HEK293 (cell line): ENCODE measurements around the gene CCDC87.
A peak's percentile ranks its signal among the peaks of the same experiment; 100 is the strongest.

Experiments
- EGR2 ChIP-seq: fragments of 450-650 bp; formaldehyde crosslinking; IDR thresholded peaks from 2 replicates; pipeline ENCODE4 v1.5.1; 2016; ENCODE audit warnings: low read depth, missing biosample characterization, missing genetic modification characterization
- HOXC10 ChIP-seq: sonication (generic); formaldehyde crosslinking; IDR thresholded peaks from 2 replicates; pipeline ENCODE4 v1.8.1; 2023; ENCODE audit warnings: mild to moderate bottlenecking, missing genetic modification reagents
- KLF7 ChIP-seq: fragments of 450-650 bp; formaldehyde crosslinking; IDR thresholded peaks from 2 replicates; pipeline ENCODE4 v1.5.1; 2016; ENCODE audit warnings: missing biosample characterization, missing genetic modification characterization, borderline replicate concordance
- SCRT1 ChIP-seq: fragments of 450-650 bp; formaldehyde crosslinking; IDR thresholded peaks from 2 replicates; pipeline ENCODE4 v1.5.1; 2016; ENCODE audit warnings: missing biosample characterization, missing genetic modification characterization, borderline replicate concordance
- SP3 ChIP-seq: fragments of 450-650 bp; formaldehyde crosslinking; IDR thresholded peaks from 2 replicates; pipeline ENCODE4 v1.5.1; 2016; ENCODE audit warnings: missing biosample characterization, missing genetic modification characterization
- ZBTB17 ChIP-seq: fragments of 450-650 bp; formaldehyde crosslinking; IDR thresholded peaks from 2 replicates; pipeline ENCODE4 v1.5.1; 2016; ENCODE audit warnings: missing biosample characterization, missing genetic modification characterization
- ZBTB20 ChIP-seq: fragments of 450-650 bp; formaldehyde crosslinking; IDR thresholded peaks from 2 replicates; pipeline ENCODE4 v1.5.1; 2016; ENCODE audit warnings: missing biosample characterization, missing genetic modification characterization
- ZFHX2 ChIP-seq: fragments of 450-650 bp; formaldehyde crosslinking; conservative IDR thresholded peaks from 2 replicates; pipeline ENCODE4 v1.5.1; 2016; ENCODE audit warnings: missing biosample characterization, missing genetic modification characterization
- ZNF132 ChIP-seq: fragments of 450-650 bp; formaldehyde crosslinking; IDR thresholded peaks from 2 replicates; pipeline ENCODE4 v1.5.1; 2017; ENCODE audit warnings: missing biosample characterization, missing genetic modification characterization, borderline replicate concordance
- ZNF140 ChIP-seq: fragments of 450-650 bp; formaldehyde crosslinking; IDR thresholded peaks from 2 replicates; pipeline ENCODE4 v1.5.1; 2016; ENCODE audit warnings: missing biosample characterization, missing genetic modification characterization
- ZNF2 ChIP-seq: fragments of 450-650 bp; formaldehyde crosslinking; IDR thresholded peaks from 2 replicates; pipeline ENCODE4 v1.5.1; 2016; ENCODE audit warnings: missing biosample characterization, missing genetic modification characterization
- ZNF214 ChIP-seq: fragments of 450-650 bp; formaldehyde crosslinking; IDR thresholded peaks from 2 replicates; pipeline ENCODE4 v1.5.1; 2017; ENCODE audit warnings: missing biosample characterization, mild to moderate bottlenecking, missing genetic modification characterization, borderline replicate concordance
- ZNF366 ChIP-seq: fragments of 450-650 bp; formaldehyde crosslinking; conservative IDR thresholded peaks from 2 replicates; pipeline ENCODE4 v1.5.1; 2016; ENCODE audit warnings: missing biosample characterization, missing genetic modification characterization
- ZNF391 ChIP-seq: fragments of 450-650 bp; formaldehyde crosslinking; IDR thresholded peaks from 2 replicates; pipeline ENCODE4 v1.5.1; 2016; ENCODE audit warnings: low read depth, missing biosample characterization, missing genetic modification characterization, borderline replicate concordance
- ZNF514 ChIP-seq: fragments of 450-650 bp; formaldehyde crosslinking; IDR thresholded peaks from 2 replicates; pipeline ENCODE4 v1.5.1; 2016; ENCODE audit warnings: missing biosample characterization, missing genetic modification characterization
- ZNF548 ChIP-seq: fragments of 450-650 bp; formaldehyde crosslinking; IDR thresholded peaks from 2 replicates; pipeline ENCODE4 v1.5.1; 2016; ENCODE audit warnings: missing biosample characterization, missing genetic modification characterization
- ZNF549 ChIP-seq: fragments of 450-650 bp; IDR thresholded peaks from 2 replicates; pipeline ENCODE4 v1.5.1; 2018; ENCODE audit warnings: missing biosample characterization, missing genetic modification characterization, mild to moderate bottlenecking, inconsistent platforms, moderate library complexity
- ZNF558 ChIP-seq: fragments of 450-650 bp; formaldehyde crosslinking; IDR thresholded peaks from 2 replicates; pipeline ENCODE4 v1.5.1; 2016; ENCODE audit warnings: missing biosample characterization, missing genetic modification characterization
- ZNF561 ChIP-seq: fragments of 450-650 bp; IDR thresholded peaks from 2 replicates; pipeline ENCODE4 v1.5.1; 2018; ENCODE audit warnings: missing biosample characterization, missing genetic modification characterization, borderline replicate concordance
- ZNF585B ChIP-seq: fragments of 450-650 bp; formaldehyde crosslinking; IDR thresholded peaks from 2 replicates; pipeline ENCODE4 v1.5.1; 2016; ENCODE audit warnings: missing biosample characterization, missing genetic modification characterization
- ZNF600 ChIP-seq: fragments of 450-650 bp; formaldehyde crosslinking; IDR thresholded peaks from 2 replicates; pipeline ENCODE4 v1.5.1; 2016; ENCODE audit warnings: missing biosample characterization, missing genetic modification characterization
- ZNF624 ChIP-seq: fragments of 450-650 bp; formaldehyde crosslinking; IDR thresholded peaks from 2 replicates; pipeline ENCODE4 v1.5.1; 2017; ENCODE audit warnings: missing biosample characterization, missing genetic modification characterization
- ZNF76 ChIP-seq: fragments of 450-650 bp; formaldehyde crosslinking; IDR thresholded peaks from 2 replicates; pipeline ENCODE4; 2016; ENCODE audit warnings: low read depth, missing biosample characterization, missing genetic modification characterization, borderline replicate concordance
- ZNF776 ChIP-seq: fragments of 450-650 bp; formaldehyde crosslinking; IDR thresholded peaks from 2 replicates; pipeline ENCODE4 v1.5.0; 2017; ENCODE audit warnings: missing biosample characterization, missing genetic modification characterization, borderline replicate concordance
- ZSCAN16 ChIP-seq: fragments of 450-650 bp; formaldehyde crosslinking; IDR thresholded peaks from 2 replicates; pipeline ENCODE4 v1.5.1; 2016; ENCODE audit warnings: missing biosample characterization, missing genetic modification characterization
- TF ChIP-seq, protein P1 (sequence below): fragments of 450-650 bp; formaldehyde crosslinking; IDR thresholded peaks from 2 replicates; pipeline ENCODE4 v1.5.1; 2017; ENCODE audit warnings: missing biosample characterization, missing genetic modification characterization
- TF ChIP-seq, protein P2 (sequence below): fragments of 450-650 bp; IDR thresholded peaks from 2 replicates; pipeline ENCODE4 v1.5.1; 2018; ENCODE audit warnings: missing biosample characterization, missing genetic modification characterization
- TF ChIP-seq, protein P3 (sequence below): fragments of 450-650 bp; formaldehyde crosslinking; IDR thresholded peaks from 2 replicates; pipeline ENCODE4 v1.5.1; 2016; ENCODE audit warnings: missing biosample characterization, missing genetic modification characterization, low read depth
- TF ChIP-seq, protein P4 (sequence below): fragments of 450-650 bp; formaldehyde crosslinking; conservative IDR thresholded peaks from 2 replicates; pipeline ENCODE4 v1.5.1; 2016; ENCODE audit warnings: low read depth, missing biosample characterization, missing genetic modification characterization
- TF ChIP-seq, protein P5 (sequence below): fragments of 450-650 bp; formaldehyde crosslinking; IDR thresholded peaks from 2 replicates; pipeline ENCODE4 v1.5.1; 2016; ENCODE audit warnings: missing biosample characterization, missing genetic modification characterization

CCDC87 gene

DNA sequence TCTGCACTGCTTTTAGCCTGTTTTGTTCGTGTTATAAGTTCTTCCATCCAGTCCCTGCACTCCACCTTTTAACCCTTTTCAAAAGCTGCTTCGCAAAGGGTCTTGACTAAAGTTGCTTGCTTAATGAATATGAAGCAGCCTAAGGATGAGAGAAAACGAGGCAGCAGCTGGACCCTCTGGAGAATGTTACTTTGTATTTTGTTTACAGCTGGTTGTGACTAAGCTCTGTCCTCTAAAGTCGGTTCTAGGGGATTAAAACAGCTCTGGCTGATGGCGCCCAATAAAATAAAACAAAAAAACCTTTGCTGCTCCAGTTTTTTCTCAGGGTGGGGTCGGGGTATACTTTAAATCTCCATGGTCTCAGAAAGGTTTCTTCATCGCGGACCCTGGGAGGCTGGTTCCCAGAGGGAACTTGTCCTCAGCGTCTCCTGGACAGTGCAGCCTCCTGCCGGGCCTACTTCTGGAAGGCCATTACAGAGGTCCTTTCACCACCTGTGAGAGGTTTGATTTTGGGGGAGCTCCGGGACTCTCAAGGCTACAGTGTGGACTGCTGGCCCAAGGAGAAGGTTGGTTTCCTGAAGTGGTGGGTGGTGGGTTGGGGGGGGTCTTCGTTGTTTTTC lies 44.8 kb upstream of the CCDC87 start (continued):
- TF ChIP-seq, protein P1, sequence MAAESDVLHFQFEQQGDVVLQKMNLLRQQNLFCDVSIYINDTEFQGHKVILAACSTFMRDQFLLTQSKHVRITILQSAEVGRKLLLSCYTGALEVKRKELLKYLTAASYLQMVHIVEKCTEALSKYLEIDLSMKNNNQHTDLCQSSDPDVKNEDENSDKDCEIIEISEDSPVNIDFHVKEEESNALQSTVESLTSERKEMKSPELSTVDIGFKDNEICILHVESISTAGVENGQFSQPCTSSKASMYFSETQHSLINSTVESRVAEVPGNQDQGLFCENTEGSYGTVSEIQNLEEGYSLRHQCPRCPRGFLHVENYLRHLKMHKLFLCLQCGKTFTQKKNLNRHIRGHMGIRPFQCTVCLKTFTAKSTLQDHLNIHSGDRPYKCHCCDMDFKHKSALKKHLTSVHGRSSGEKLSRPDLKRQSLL (tag by site-specific recombination) = no peak
- TF ChIP-seq ZNF214 (tag by site-specific recombination) (no peak), ZNF558 (tag by site-specific recombination) (no peak), HOXC10 (CRISPR knock-in tag) (no peak), ZNF76 (tag by site-specific recombination) (0 out of 2 replicates have a peak, but pooled peaks have one; percentile 24), ZNF132 (tag by site-specific recombination) (no peak), ZNF548 (tag by site-specific recombination) (no peak), SCRT1 (peak; percentile 59; the same call in 1 of the 2 replicates), ZNF585B (no peak), ZNF514 (tag by site-specific recombination) (no peak), ZNF391 (tag by site-specific recombination) (no peak), ZSCAN16 (tag by site-specific recombination) (no peak), ZBTB17 (tag by site-specific recombination) (no peak), KLF7 (tag by site-specific recombination) (no peak), SP3 (tag by site-specific recombination) (no peak), ZNF776 (tag by site-specific recombination) (no peak), ZNF549 (tag by site-specific recombination) (no peak), ZNF366 (tag by site-specific recombination) (no peak), ZFHX2 (tag by site-specific recombination) (no peak), ZNF561 (tag by site-specific recombination) (0 out of 2 replicates have a peak, but pooled peaks have one; percentile 20), ZNF624 (tag by site-specific recombination) (no peak), ZNF600 (tag by site-specific recombination) (no peak), ZNF140 (tag by site-specific recombination) (no peak), ZNF2 (tag by site-specific recombination) (0 out of 2 replicates have a peak, but pooled peaks have one; percentile 71), ZBTB20 (tag by site-specific recombination) (no peak), EGR2 (tag by site-specific recombination) (no peak)
- TF ChIP-seq, protein P2, sequence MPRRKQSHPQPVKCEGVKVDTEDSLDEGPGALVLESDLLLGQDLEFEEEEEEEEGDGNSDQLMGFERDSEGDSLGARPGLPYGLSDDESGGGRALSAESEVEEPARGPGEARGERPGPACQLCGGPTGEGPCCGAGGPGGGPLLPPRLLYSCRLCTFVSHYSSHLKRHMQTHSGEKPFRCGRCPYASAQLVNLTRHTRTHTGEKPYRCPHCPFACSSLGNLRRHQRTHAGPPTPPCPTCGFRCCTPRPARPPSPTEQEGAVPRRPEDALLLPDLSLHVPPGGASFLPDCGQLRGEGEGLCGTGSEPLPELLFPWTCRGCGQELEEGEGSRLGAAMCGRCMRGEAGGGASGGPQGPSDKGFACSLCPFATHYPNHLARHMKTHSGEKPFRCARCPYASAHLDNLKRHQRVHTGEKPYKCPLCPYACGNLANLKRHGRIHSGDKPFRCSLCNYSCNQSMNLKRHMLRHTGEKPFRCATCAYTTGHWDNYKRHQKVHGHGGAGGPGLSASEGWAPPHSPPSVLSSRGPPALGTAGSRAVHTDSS = no peak
- TF ChIP-seq, protein P3, sequence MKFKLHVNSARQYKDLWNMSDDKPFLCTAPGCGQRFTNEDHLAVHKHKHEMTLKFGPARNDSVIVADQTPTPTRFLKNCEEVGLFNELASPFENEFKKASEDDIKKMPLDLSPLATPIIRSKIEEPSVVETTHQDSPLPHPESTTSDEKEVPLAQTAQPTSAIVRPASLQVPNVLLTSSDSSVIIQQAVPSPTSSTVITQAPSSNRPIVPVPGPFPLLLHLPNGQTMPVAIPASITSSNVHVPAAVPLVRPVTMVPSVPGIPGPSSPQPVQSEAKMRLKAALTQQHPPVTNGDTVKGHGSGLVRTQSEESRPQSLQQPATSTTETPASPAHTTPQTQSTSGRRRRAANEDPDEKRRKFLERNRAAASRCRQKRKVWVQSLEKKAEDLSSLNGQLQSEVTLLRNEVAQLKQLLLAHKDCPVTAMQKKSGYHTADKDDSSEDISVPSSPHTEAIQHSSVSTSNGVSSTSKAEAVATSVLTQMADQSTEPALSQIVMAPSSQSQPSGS (tag by site-specific recombination) = no peak
- TF ChIP-seq, protein P4, sequence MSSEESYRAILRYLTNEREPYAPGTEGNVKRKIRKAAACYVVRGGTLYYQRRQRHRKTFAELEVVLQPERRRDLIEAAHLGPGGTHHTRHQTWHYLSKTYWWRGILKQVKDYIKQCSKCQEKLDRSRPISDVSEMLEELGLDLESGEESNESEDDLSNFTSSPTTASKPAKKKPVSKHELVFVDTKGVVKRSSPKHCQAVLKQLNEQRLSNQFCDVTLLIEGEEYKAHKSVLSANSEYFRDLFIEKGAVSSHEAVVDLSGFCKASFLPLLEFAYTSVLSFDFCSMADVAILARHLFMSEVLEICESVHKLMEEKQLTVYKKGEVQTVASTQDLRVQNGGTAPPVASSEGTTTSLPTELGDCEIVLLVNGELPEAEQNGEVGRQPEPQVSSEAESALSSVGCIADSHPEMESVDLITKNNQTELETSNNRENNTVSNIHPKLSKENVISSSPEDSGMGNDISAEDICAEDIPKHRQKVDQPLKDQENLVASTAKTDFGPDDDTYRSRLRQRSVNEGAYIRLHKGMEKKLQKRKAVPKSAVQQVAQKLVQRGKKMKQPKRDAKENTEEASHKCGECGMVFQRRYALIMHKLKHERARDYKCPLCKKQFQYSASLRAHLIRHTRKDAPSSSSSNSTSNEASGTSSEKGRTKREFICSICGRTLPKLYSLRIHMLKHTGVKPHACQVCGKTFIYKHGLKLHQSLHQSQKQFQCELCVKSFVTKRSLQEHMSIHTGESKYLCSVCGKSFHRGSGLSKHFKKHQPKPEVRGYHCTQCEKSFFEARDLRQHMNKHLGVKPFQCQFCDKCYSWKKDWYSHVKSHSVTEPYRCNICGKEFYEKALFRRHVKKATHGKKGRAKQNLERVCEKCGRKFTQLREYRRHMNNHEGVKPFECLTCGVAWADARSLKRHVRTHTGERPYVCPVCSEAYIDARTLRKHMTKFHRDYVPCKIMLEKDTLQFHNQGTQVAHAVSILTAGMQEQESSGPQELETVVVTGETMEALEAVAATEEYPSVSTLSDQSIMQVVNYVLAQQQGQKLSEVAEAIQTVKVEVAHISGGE = no peak
- TF ChIP-seq, protein P5, sequence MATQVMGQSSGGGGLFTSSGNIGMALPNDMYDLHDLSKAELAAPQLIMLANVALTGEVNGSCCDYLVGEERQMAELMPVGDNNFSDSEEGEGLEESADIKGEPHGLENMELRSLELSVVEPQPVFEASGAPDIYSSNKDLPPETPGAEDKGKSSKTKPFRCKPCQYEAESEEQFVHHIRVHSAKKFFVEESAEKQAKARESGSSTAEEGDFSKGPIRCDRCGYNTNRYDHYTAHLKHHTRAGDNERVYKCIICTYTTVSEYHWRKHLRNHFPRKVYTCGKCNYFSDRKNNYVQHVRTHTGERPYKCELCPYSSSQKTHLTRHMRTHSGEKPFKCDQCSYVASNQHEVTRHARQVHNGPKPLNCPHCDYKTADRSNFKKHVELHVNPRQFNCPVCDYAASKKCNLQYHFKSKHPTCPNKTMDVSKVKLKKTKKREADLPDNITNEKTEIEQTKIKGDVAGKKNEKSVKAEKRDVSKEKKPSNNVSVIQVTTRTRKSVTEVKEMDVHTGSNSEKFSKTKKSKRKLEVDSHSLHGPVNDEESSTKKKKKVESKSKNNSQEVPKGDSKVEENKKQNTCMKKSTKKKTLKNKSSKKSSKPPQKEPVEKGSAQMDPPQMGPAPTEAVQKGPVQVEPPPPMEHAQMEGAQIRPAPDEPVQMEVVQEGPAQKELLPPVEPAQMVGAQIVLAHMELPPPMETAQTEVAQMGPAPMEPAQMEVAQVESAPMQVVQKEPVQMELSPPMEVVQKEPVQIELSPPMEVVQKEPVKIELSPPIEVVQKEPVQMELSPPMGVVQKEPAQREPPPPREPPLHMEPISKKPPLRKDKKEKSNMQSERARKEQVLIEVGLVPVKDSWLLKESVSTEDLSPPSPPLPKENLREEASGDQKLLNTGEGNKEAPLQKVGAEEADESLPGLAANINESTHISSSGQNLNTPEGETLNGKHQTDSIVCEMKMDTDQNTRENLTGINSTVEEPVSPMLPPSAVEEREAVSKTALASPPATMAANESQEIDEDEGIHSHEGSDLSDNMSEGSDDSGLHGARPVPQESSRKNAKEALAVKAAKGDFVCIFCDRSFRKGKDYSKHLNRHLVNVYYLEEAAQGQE (tag by site-specific recombination) = no peak
